Tibial nerve (tissue), 4 donors: Measurements from ENCODE around the gene HAGHL. TPM values are rescaled to one million over a fixed set of nuclear protein-coding genes. Genes with fewer than 3 reads are reported as not detected.
A peak's percentile ranks its signal among the peaks of the same experiment; 100 is the strongest.
"Not testable (repeated sequence)": the region's sequence is repeated elsewhere in the genome, so short reads cannot be mapped to it uniquely, and the experiment has no call there.

Source experiments
- DNase-seq, 2 donors: peaks; one replicate each; pipeline ENCODE4 v3.0.0-alpha.2; 2019; ENCODE audit warnings: low spot score in 2 of 2
- H3K27ac ChIP-seq, 4 donors: fragments of 200-600 bp; sonication (generic) in 3 of 4; one replicate each; pipeline ENCODE4 v1.5.1; 2017 to 2019; ENCODE audit warnings: mild to moderate bottlenecking in 1 of 4
- H3K27me3 ChIP-seq, 2 donors: fragments of 200-600 bp; sonication (generic) in 1 of 2; one replicate each; pipeline versions ENCODE4 v1.5.1 to v1.6.0; 2017 to 2019
- H3K36me3 ChIP-seq, 3 donors: fragments of 200-600 bp; sonication (generic); one replicate each; pipeline ENCODE4 v1.5.1; 2018 to 2019
- H3K4me1 ChIP-seq, 4 donors: fragments of 200-600 bp; sonication (generic) in 3 of 4; one replicate each; pipeline ENCODE4 v1.5.1; 2017 to 2019
- H3K4me3 ChIP-seq, 4 donors: fragments of 200-600 bp; sonication (generic) in 3 of 4; one replicate each; pipeline ENCODE4 v1.5.1; 2017 to 2019; ENCODE audit warnings: mild to moderate bottlenecking in 1 of 4, moderate library complexity in 1 of 4
- H3K9me3 ChIP-seq, 4 donors: fragments of 200-600 bp; sonication (generic) in 3 of 4; one replicate each; pipeline ENCODE4 v1.5.1; 2017 to 2019
- EP300 ChIP-seq, 2 donors: sonication (generic); formaldehyde crosslinking; IDR thresholded peaks; one replicate each; pipeline ENCODE4 v1.6.1; 2017; ENCODE audit warnings: antibody characterized with exemption in 2 of 2, mild to moderate bottlenecking in 1 of 2
- POLR2A ChIP-seq, 2 donors: fragments of 450-650 bp; IDR thresholded peaks; one replicate each; pipeline ENCODE4 v1.6.1; 2017; ENCODE audit warnings: antibody characterized with exemption in 2 of 2, mild to moderate bottlenecking in 2 of 2, moderate library complexity in 2 of 2
- WGBS, 2 donors: methylation state at CpG; one replicate each; pipeline ENCODE4 v1.1.5; 2018; 5-methylcytosine and 5-hydroxymethylcytosine counted together
- total RNA-seq, 4 donors: library from RNA; depleted of rRNA; stranded (reverse); fragments of >200 nt; gene quantifications; one replicate each; pipeline ENCODE4 v1.1.0, GENCODE V29; 2016
- TF ChIP-seq, protein P1 (sequence below), 5 experiments: fragments of 200-600 bp in 3 of 5; fragments of 450-650 bp in 2 of 5; sonication (generic) in 3 of 5; IDR thresholded peaks; one replicate each; pipeline ENCODE4 v1.5.1; 2016 to 2019; ENCODE audit warnings: antibody characterized with exemption in 5 of 5, mild to moderate bottlenecking in 3 of 5, moderate library complexity in 2 of 5

HAGHL gene
- total RNA-seq, 4 donors from 2014 or later: 3.5 to 18.0 (median 6.3) TPM

DNA sequence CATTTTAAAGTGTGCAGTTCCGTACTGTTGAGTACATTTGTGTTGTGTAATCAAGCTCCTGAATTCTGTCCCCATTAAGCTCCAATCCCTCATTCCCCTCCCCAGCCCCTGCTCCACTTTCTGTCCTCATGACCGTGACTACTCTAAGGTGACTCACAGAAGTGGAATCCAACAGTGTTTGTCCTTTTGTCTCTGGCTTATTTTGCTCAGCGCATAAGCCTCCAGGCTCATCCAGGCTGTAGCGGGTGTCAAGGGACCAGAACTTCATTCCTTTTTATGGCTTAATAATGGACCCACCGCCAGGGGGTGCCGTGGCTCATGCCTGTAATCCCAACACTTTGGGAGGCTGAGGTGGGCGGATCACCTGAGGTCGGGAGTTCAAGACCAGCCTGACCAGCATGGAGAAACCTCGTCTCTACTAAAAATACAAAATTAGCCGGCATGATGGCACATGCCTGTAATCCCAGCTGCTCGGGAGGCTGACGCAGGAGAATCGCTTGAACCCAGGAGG, 14.1 kb upstream of the HAGHL start:
- not testable (repeated sequence) for H3K4me3 ChIP-seq, DNase-seq, H3K9me3 ChIP-seq, H3K27ac ChIP-seq, H3K36me3 ChIP-seq
- 55 to 58% methylated on average over 13 of the region's 13 CpGs for WGBS, 2 donors
- TF ChIP-seq, protein P1, sequence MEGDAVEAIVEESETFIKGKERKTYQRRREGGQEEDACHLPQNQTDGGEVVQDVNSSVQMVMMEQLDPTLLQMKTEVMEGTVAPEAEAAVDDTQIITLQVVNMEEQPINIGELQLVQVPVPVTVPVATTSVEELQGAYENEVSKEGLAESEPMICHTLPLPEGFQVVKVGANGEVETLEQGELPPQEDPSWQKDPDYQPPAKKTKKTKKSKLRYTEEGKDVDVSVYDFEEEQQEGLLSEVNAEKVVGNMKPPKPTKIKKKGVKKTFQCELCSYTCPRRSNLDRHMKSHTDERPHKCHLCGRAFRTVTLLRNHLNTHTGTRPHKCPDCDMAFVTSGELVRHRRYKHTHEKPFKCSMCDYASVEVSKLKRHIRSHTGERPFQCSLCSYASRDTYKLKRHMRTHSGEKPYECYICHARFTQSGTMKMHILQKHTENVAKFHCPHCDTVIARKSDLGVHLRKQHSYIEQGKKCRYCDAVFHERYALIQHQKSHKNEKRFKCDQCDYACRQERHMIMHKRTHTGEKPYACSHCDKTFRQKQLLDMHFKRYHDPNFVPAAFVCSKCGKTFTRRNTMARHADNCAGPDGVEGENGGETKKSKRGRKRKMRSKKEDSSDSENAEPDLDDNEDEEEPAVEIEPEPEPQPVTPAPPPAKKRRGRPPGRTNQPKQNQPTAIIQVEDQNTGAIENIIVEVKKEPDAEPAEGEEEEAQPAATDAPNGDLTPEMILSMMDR (IDR thresholded peaks at IDR 0.05): peak in 3 of 5 experiments; percentile 18 to 40 (median 31)
- peaks cover 0 to 55% (median 25%) of the 10 kb centered on the region in 4 donors for H3K4me1 ChIP-seq
- peaks cover under 1 to 39% of the 10 kb centered on the region in 2 donors for H3K27me3 ChIP-seq

DNA sequence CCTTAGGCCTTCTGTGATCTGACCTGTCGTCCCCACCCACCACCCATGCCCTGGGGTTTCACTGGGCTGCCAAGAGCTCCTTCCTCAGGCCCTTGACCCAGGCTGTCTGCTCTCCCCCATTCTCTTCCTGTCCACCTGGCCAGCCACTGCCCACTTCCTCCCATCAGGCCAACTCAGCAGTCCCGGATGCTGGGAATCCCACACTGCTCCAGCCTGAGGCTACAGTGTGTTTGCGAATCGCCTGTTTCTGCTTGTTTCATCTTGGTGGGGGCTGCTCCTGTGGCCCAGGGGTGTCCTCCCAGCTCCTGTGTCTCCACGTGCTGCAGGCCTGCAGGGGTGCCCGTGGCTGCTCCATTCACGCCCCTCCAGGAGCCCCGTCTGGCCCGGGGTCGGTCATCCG, 12.8 kb upstream of the HAGHL start:
- H3K9me3 ChIP-seq: no peaks in the 10 kb centered on the region
- no peak for DNase-seq
- peaks cover 0 to 68% (median 33%) of the 10 kb centered on the region in 4 donors for H3K4me1 ChIP-seq
- peak overlapping the region in 2 of 4 donors; percentile 58 to 63 for H3K27ac ChIP-seq
- peaks cover 0 to 26% of the 10 kb centered on the region in 2 donors for H3K27me3 ChIP-seq
- no peak for TF ChIP-seq EP300 (IDR thresholded peaks at IDR 0.05)
- TF ChIP-seq, protein P1 (IDR thresholded peaks at IDR 0.05): no peak
- no peak for TF ChIP-seq POLR2A (IDR thresholded peaks at IDR 0.05)
- 53 to 71% methylated on average over 3 to 10 of the region's 11 CpGs for WGBS, 2 donors
- peak overlapping the region in 1 of 4 donors; percentile 89 for H3K4me3 ChIP-seq
- no peaks in the 10 kb centered on the region for H3K36me3 ChIP-seq

DNA sequence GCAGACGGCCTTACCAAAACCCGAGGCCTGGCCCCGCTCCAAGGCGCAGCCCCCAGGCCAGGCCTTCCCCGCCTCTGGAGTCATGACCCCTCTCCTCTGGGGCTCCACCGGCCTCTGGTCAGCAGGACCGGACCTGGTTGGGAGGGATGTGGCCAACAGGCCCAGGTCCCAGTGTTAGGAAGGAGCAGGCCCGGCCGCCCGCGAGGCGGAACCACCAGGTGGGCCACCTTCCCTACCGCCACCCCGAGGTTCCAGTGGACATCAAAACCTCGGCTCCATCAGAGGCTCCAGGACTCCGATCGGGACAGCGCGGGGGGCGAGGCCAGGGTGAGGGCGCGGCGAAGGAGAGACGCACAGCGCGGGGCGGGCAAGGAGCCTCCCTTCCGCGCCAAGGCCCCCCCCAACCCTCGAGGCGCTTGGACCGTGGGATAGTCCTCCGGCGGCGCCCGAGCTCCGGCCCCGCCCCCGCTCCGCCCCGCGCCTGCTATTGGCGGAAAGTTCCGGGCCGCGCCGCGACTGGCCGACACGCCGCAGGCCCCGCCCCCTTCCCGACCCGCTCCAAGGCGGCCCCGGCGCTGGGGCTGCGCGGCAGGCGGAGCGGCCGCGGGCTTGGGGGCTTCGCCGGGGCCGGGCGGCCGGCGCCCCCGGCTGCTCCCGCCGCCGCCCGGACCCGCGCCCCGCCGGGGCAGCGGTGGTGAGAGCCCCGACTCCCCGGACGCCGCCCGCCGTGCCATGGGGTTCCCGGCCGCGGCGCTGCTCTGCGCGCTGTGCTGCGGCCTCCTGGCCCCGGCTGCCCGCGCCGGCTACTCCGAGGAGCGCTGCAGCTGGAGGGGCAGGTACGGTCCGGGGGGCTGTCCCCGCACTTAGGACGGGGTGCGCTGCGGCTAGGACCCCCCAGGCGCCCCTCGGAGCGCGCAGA, 12.1 kb upstream of the HAGHL start, which contains the start of gene METRN:
METRN (plus strand) TSS at position 561 of the 919 bp plus-strand sequence; CDS start at position 733, 172 bp downstream.
- peaks cover 0 to 18% of the 10 kb centered on the region in 2 donors for H3K27me3 ChIP-seq
- peak within 1 kb of the TSS; percentile 49 to 89 (median 66) for H3K4me3 ChIP-seq
- WGBS, 2 donors: 2 to 8% methylated on average over 30 to 43 of the region's 108 CpGs
- DNase-seq: peak; percentile 88 to 90
- peak within 1 kb of the TSS; percentile 30 to 88 (median 81) for H3K27ac ChIP-seq
- TF ChIP-seq EP300 (IDR thresholded peaks at IDR 0.05) (peak in 1 of 2 donors; percentile 35), POLR2A (IDR thresholded peaks at IDR 0.05) (peak in 1 of 2 donors; percentile 46)
- TF ChIP-seq, protein P1 (IDR thresholded peaks at IDR 0.05): peak in 1 of 5 experiments; percentile 13
- H3K4me1 ChIP-seq: peaks cover 0 to 73% (median 37%) of the 10 kb centered on the region in 4 donors
- no peaks in the 10 kb centered on the region for H3K9me3 ChIP-seq
- no peaks in the 10 kb centered on the region for H3K36me3 ChIP-seq

- H3K27ac ChIP-seq: peak overlapping the region; percentile 30 to 88 (median 81)
- TF ChIP-seq EP300 (IDR thresholded peaks at IDR 0.05) (no peak), POLR2A (IDR thresholded peaks at IDR 0.05) (no peak)
- TF ChIP-seq, protein P1 (IDR thresholded peaks at IDR 0.05): peak in 3 of 5 experiments; percentile 1 to 25 (median 20)
- H3K9me3 ChIP-seq: no peaks in the 10 kb centered on the region
- WGBS, 2 donors: 1 to 2% methylated on average over 34 to 45 of the region's 74 CpGs
- no peak for DNase-seq
- peaks cover 0 to 10% of the 10 kb centered on the region in 2 donors for H3K27me3 ChIP-seq
- no peaks in the 10 kb centered on the region for H3K36me3 ChIP-seq
- peak overlapping the region; percentile 49 to 89 (median 66) for H3K4me3 ChIP-seq
- peaks cover 0 to 74% (median 43%) of the 10 kb centered on the region in 4 donors for H3K4me1 ChIP-seq
Measured at GRCh38 chr16:715477-716199, 11.3 kb upstream of the HAGHL start.
